GM21515 (cell line): ENCODE measurements around the gene XCR1.

Source experiments
- ATAC-seq: cut with Tn5 transposase; IDR thresholded peaks from one replicate; pipeline ENCODE4 v1.9.1; 2021; ENCODE audit not compliant: unreplicated experiment

XCR1 gene

GRCh38 chr3:45984331-45985312 lies 42.7 kb downstream of the XCR1 start:
- ATAC-seq = no peak

- ATAC-seq = no peak
Measured at GRCh38 chr3:45983770-45984169, 43.5 kb downstream of the XCR1 start.

- ATAC-seq = no peak
Measured at GRCh38 chr3:45981346-45982074, 45.8 kb downstream of the XCR1 start.

GRCh38 chr3:45980819-45981218 lies 46.5 kb downstream of the XCR1 start:
- ATAC-seq = no peak

GRCh38 chr3:45980229-45980813 lies 47.0 kb downstream of the XCR1 start:
- no peak for ATAC-seq

GRCh38 chr3:45979378-45979777 lies 47.9 kb downstream of the XCR1 start:
- no peak for ATAC-seq

- ATAC-seq = no peak
Measured at GRCh38 chr3:45978006-45978761, 49.1 kb downstream of the XCR1 start.

- ATAC-seq = no peak
Measured at GRCh38 chr3:45976191-45977091, 50.8 kb downstream of the XCR1 start.

GRCh38 chr3:45975686-45976085 lies 51.6 kb downstream of the XCR1 start:
- no peak for ATAC-seq

- no peak for ATAC-seq
Measured at GRCh38 chr3:45974686-45975085, 52.6 kb downstream of the XCR1 start.

GRCh38 chr3:45972534-45973402 lies 54.5 kb downstream of the XCR1 start:
- ATAC-seq = no peak

- no peak for ATAC-seq
Measured at GRCh38 chr3:45969953-45970352, 57.3 kb downstream of the XCR1 start.

- ATAC-seq = no peak
Measured at GRCh38 chr3:45969116-45969515, 58.2 kb downstream of the XCR1 start.

GRCh38 chr3:45968706-45969105 lies 58.6 kb downstream of the XCR1 start:
- no peak for ATAC-seq

GRCh38 chr3:45968149-45968548 lies 59.1 kb downstream of the XCR1 start:
- no peak for ATAC-seq

- no peak for ATAC-seq
Measured at GRCh38 chr3:45967724-45968123, 59.6 kb downstream of the XCR1 start.
